B cell (primary cell): ENCODE results near the gene JUP. TPM values are rescaled to one million over a fixed set of nuclear protein-coding genes. Genes with fewer than 3 reads are reported as not detected.

ENCODE experiments used
- ATAC-seq: fragments of 200-7000 bp; cut with Tn5 transposase; one replicate; pipeline ENCODE4 v1.10.0; 2021; ENCODE audit warnings: low read depth, mild to moderate bottlenecking, moderate number of reproducible peaks, moderate library complexity
- CTCF ChIA-PET: fragments of 350-600 bp; sonication (Branson Sonifier 250); formaldehyde crosslinking; loops from one replicate; lab custom pipeline; 2021; ENCODE audit warnings: antibody characterized with exemption, inconsistent platforms; lab: Charles Lee
- POLR2A ChIA-PET: fragments of 350-600 bp; sonication (Branson Sonifier 250); formaldehyde crosslinking; loops from one replicate; lab custom pipeline; 2021; ENCODE audit warnings: antibody characterized with exemption; lab: Charles Lee
- DNase-seq: peaks from one replicate; pipeline ENCODE4 v3.0.0; 2013
- H2AFZ ChIP-seq: 2 replicates; pipeline ENCODE4 v1.6.1; 2012; ENCODE audit warnings: mild to moderate bottlenecking, low read depth, low read length; ENCODE audit not compliant: insufficient read depth, poor library complexity, severe bottlenecking
- H3K27ac ChIP-seq, 2 donors: 1 replicate in 1 of 2; 2 replicates in 1 of 2; pipeline ENCODE4 v1.5.1; 2012 to 2013; ENCODE audit warnings: low read length in 2 of 2, mild to moderate bottlenecking in 2 of 2, moderate library complexity in 1 of 2
- H3K27me3 ChIP-seq, 4 experiments: fragments of 200-600 bp in 1 of 4; sonication (generic) in 1 of 4; replicated peaks in 1 of 4; 1 replicate in 2 of 4; 2 replicates in 2 of 4; pipeline versions ENCODE4 v1.6.1 to v1.7.0; 2013 to 2016; ENCODE audit warnings: low read length in 3 of 4, mild to moderate bottlenecking in 2 of 4, mixed read lengths in 1 of 4, moderate library complexity in 1 of 4; ENCODE audit not compliant: insufficient read depth in 4 of 4, control insufficient read depth in 3 of 4; ENCODE audit errors: control extremely low read depth in 1 of 4
- H3K36me3 ChIP-seq, 2 experiments: replicated peaks in 1 of 2; 1 replicate in 1 of 2; 2 replicates in 1 of 2; pipeline versions ENCODE4 v1.6.1 to v1.7.1; 2013; ENCODE audit warnings: low read length in 1 of 2; ENCODE audit not compliant: insufficient read depth in 2 of 2, control insufficient read depth in 1 of 2; ENCODE audit errors: control extremely low read depth in 1 of 2, extremely low read depth in 1 of 2
- H3K4me1 ChIP-seq, 2 donors: fragments of 200-600 bp in 1 of 2; sonication (generic) in 1 of 2; 1 replicate in 1 of 2; 2 replicates in 1 of 2; pipeline versions ENCODE4 v1.5.1 to v1.6.1; 2013 to 2017; ENCODE audit warnings: low read length in 2 of 2; ENCODE audit not compliant: control insufficient read depth in 2 of 2, insufficient read depth in 2 of 2
- H3K4me2 ChIP-seq: replicated peaks from 2 replicates; pipeline ENCODE3; 2012; ENCODE audit warnings: mild to moderate bottlenecking, low read depth, low read length; ENCODE audit not compliant: poor library complexity, severe bottlenecking
- H3K4me3 ChIP-seq, 5 experiments: fragments of 200-600 bp in 1 of 5; sonication (generic) in 1 of 5; 1 replicate in 3 of 5; 2 replicates in 2 of 5; pipeline versions ENCODE4 v1.5.1 to v1.7.0; 2011 to 2016; ENCODE audit warnings: low read length in 4 of 5, mild to moderate bottlenecking in 4 of 5, low read depth in 2 of 5, control low read depth in 1 of 5, moderate library complexity in 1 of 5; ENCODE audit not compliant: insufficient read depth in 1 of 5; ENCODE audit errors: control extremely low read depth in 1 of 5, extremely low read depth in 1 of 5
- H3K79me2 ChIP-seq: fragments of 200-600 bp; sonication (generic); one replicate; pipeline ENCODE4 v1.6.0; 2016; ENCODE audit warnings: low read length; ENCODE audit not compliant: control insufficient read depth, insufficient read depth
- H3K9ac ChIP-seq: fragments of 200-600 bp; sonication (generic); 2 replicates; pipeline ENCODE4 v1.6.1; 2017; ENCODE audit warnings: mild to moderate bottlenecking, low read length, moderate library complexity
- H3K9me3 ChIP-seq, 3 donors: one replicate each; pipeline versions ENCODE4 v1.6.1 to v1.7.1; 2013; ENCODE audit warnings: low read length in 2 of 3; ENCODE audit not compliant: control insufficient read depth in 2 of 3, insufficient read depth in 1 of 3; ENCODE audit errors: control extremely low read depth in 1 of 3
- H4K20me1 ChIP-seq: 2 replicates; pipeline ENCODE4 v1.6.0; 2012; ENCODE audit warnings: mild to moderate bottlenecking, low read length; ENCODE audit not compliant: insufficient read depth, control insufficient read depth, poor library complexity, severe bottlenecking
- H3K27ac Mint-ChIP-seq: one replicate; pipeline ENCODE4 v1.8.0; 2021; ENCODE audit warnings: mixed read lengths
- H3K27me3 Mint-ChIP-seq: one replicate; pipeline ENCODE4 v1.8.0; 2021; ENCODE audit warnings: mixed read lengths
- H3K4me1 Mint-ChIP-seq: one replicate; pipeline ENCODE4 v1.8.0; 2021; ENCODE audit warnings: mixed read lengths
- H3K4me3 Mint-ChIP-seq: one replicate; pipeline ENCODE4 v1.8.0; 2021; ENCODE audit warnings: mixed read lengths
- H3K9me3 Mint-ChIP-seq: one replicate; pipeline ENCODE4 v1.8.0; 2022; ENCODE audit warnings: mixed read lengths; ENCODE audit not compliant: insufficient read depth
- EZH2 ChIP-seq: IDR thresholded peaks from 2 replicates; pipeline ENCODE4 v1.6.1; 2012; ENCODE audit warnings: borderline replicate concordance, low read depth, mild to moderate bottlenecking, moderate library complexity, low read length; ENCODE audit not compliant: insufficient read depth, poor library complexity, severe bottlenecking
- WGBS: methylation state at CpG from one replicate; pipeline ENCODE4 v1.1.5; 2013; ENCODE audit warnings: missing lambda C conversion rate; ENCODE audit not compliant: insufficient coverage; 5-methylcytosine and 5-hydroxymethylcytosine counted together
- intact Hi-C: fragments of 100-400 bp; cut with micrococcal nuclease; formaldehyde crosslinking; loops from one replicate; pipeline ENCODE4 v1.10.0; 2022
- polyA plus RNA-seq: library from polyadenylated mRNA; depleted of rRNA; stranded (reverse); fragments of >200 nt; gene quantifications from 2 replicates; pipeline ENCODE4 v1.2.3, GENCODE V29; 2012
- total RNA-seq, 2 donors: library from RNA; stranded (reverse); fragments of 120-200 nt in 1 of 2; gene quantifications; 1 replicate in 1 of 2; 2 replicates in 1 of 2; pipeline versions ENCODE4 v1.2.3 to v1.2.4, GENCODE V29; 2013 to 2022
- TF ChIP-seq, protein P1 (sequence below): fragments of 200-600 bp; IDR thresholded peaks from one replicate; pipeline ENCODE4 v1.8.0; 2022; ENCODE audit warnings: antibody characterized with exemption, mild to moderate bottlenecking

The JUP gene
- total and polyA plus RNA-seq, 2 donors (not counting 1 experiment from before 2014, with no cell fraction given) = 62.9 to 63.3 TPM

DNA sequence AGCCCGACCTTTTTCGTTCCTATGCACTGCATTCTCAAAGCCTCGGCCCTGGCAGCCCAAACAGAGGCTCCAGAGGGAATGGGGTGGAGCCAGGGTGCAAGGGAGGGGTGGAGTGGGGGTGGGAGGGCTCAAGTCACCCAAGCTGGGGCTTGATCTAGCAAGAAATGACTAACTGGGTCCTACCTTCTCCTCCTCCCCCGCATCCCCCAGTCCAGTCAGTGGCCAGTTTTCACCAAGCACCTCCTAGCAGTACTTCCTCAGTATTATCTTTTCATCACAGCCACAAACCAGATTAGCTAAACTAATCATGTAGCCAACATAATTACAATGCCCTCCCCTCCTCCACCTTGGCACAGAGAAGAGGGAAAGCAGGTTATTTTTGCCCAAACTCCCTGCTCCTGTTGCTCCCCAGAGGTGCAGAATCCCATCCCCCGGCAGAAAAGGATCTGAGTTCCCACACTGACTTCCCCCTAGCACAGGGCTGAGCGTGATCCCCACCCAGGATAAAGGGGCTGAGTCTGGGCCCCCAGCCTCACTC, 2.2 kb downstream of the JUP start:
- H3K27me3 ChIP-seq = no peaks in the 10 kb centered on the region
- no peaks in the 10 kb centered on the region for H3K36me3 ChIP-seq
- peaks cover 33 to 64% of the 10 kb centered on the region in 2 donors for H3K4me1 ChIP-seq
- peaks cover 0 to 4% (median 0%) of the 10 kb centered on the region in 3 donors for H3K9me3 ChIP-seq
- intact Hi-C loops = no loop called here
- CTCF ChIA-PET = interaction anchor here (0.7 to 4.8 kb wide), 3 partner anchors 17 to 824 kb away, joined by 3 to 63 read pairs (median 4); no protein-coding TSS in a partner anchor
- H3K4me3 ChIP-seq = peak overlapping the region in 3 of 5 experiments; percentile 4 to 76 (median 68)
- 23% methylated on average over 6 of the region's 6 CpGs for WGBS
- H3K4me2 ChIP-seq = peak overlapping the region; percentile 83
- Mint-ChIP-seq H3K27ac (peak overlapping the region; percentile 47), H3K4me1 (peaks cover 45% of the 10 kb centered on the region), H3K27me3 (no peaks in the 10 kb centered on the region), H3K4me3 (peak overlapping the region; percentile 88), H3K9me3 (no peaks in the 10 kb centered on the region)
- H3K27ac ChIP-seq = no peak overlapping the region
- peaks cover 24% of the 10 kb centered on the region for H4K20me1 ChIP-seq
- no peak for DNase-seq
- no peak overlapping the region for H2AFZ ChIP-seq
- no peak for TF ChIP-seq EZH2
- TF ChIP-seq, protein P1, sequence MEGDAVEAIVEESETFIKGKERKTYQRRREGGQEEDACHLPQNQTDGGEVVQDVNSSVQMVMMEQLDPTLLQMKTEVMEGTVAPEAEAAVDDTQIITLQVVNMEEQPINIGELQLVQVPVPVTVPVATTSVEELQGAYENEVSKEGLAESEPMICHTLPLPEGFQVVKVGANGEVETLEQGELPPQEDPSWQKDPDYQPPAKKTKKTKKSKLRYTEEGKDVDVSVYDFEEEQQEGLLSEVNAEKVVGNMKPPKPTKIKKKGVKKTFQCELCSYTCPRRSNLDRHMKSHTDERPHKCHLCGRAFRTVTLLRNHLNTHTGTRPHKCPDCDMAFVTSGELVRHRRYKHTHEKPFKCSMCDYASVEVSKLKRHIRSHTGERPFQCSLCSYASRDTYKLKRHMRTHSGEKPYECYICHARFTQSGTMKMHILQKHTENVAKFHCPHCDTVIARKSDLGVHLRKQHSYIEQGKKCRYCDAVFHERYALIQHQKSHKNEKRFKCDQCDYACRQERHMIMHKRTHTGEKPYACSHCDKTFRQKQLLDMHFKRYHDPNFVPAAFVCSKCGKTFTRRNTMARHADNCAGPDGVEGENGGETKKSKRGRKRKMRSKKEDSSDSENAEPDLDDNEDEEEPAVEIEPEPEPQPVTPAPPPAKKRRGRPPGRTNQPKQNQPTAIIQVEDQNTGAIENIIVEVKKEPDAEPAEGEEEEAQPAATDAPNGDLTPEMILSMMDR = no peak
- POLR2A ChIA-PET = no interaction called here
- peaks cover 46% of the 10 kb centered on the region for H3K79me2 ChIP-seq
- no peak for ATAC-seq
- peak overlapping the region; percentile 73 for H3K9ac ChIP-seq

DNA sequence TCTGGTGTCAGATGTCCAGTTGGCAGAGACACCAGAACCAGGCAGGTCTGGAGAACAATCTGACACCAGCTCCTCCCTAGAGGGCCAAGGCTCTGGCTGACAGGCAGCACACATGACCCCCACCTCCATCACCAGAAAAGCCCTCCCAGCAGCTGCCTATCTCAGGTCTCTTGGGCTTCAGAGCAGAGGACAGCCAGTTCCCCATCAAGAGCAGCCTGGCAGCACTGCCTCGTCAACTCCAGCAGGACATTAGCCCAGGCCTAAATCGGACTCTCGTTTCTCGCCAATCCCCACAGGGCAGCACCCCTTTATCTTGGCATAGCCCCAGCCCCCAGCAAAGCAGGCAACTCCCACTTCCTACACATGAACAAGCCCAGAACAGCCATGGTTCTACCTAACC, 4.4 kb downstream of the JUP start:
- peaks cover 48% of the 10 kb centered on the region for H3K4me1 Mint-ChIP-seq
- 59% methylated on average over 4 of the region's 4 CpGs for WGBS
- peaks cover 0 to 4% of the 10 kb centered on the region in 2 experiments for H3K36me3 ChIP-seq
- H3K79me2 ChIP-seq = peaks cover 55% of the 10 kb centered on the region
- H3K4me1 ChIP-seq = peaks cover 33 to 82% of the 10 kb centered on the region in 2 donors
- H3K27ac ChIP-seq = no peak overlapping the region
- H3K27me3 ChIP-seq = no peaks in the 10 kb centered on the region
- ATAC-seq (no peak), DNase-seq (no peak)
- H3K27me3 Mint-ChIP-seq = no peaks in the 10 kb centered on the region
- H3K9ac ChIP-seq = no peak overlapping the region
- H3K4me3 Mint-ChIP-seq = peak overlapping the region; percentile 50
- ChIA-PET POLR2A (no interaction called here), CTCF (no interaction called here)
- H3K9me3 Mint-ChIP-seq = no peaks in the 10 kb centered on the region
- H3K4me2 ChIP-seq = peak overlapping the region; percentile 44
- H4K20me1 ChIP-seq = peaks cover 24% of the 10 kb centered on the region
- no peak overlapping the region for H3K4me3 ChIP-seq
- H2AFZ ChIP-seq = no peak overlapping the region
- intact Hi-C loops = no loop called here
- H3K27ac Mint-ChIP-seq = peak overlapping the region; percentile 41
- peaks cover 0 to 4% (median 0%) of the 10 kb centered on the region in 3 donors for H3K9me3 ChIP-seq
- TF ChIP-seq EZH2 = no peak
- TF ChIP-seq, protein P1 = no peak
